EH (cell line): ENCODE measurements around the gene DUS4L.

Experiments used
- DNase-seq: peaks from one replicate; pipeline ENCODE4 v3.0.0-alpha.2; 2015; ENCODE audit warnings: low read depth

Gene DUS4L

GRCh38 chr7:107580716-107581383, 17.1 kb downstream of the DUS4L start:
- no peak for DNase-seq

- DNase-seq: peak; percentile 2
Measured at GRCh38 chr7:107581387-107582013, 17.7 kb downstream of the DUS4L start.

GRCh38 chr7:107582875-107583274, 19.1 kb downstream of the DUS4L start:
- DNase-seq: peak; percentile 13

GRCh38 chr7:107584716-107585115, 20.9 kb downstream of the DUS4L start:
- DNase-seq: no peak

GRCh38 chr7:107588529-107589130, 24.9 kb downstream of the DUS4L start:
- DNase-seq: no peak

GRCh38 chr7:107591421-107591820, 27.6 kb downstream of the DUS4L start:
- DNase-seq: peak; percentile 7

GRCh38 chr7:107592361-107593024, 28.7 kb downstream of the DUS4L start:
- peak; percentile 71 for DNase-seq

GRCh38 chr7:107593025-107593410, 29.2 kb downstream of the DUS4L start:
- peak; percentile 17 for DNase-seq

GRCh38 chr7:107594961-107595737, 31.4 kb downstream of the DUS4L start:
- DNase-seq: peak; percentile 97

GRCh38 chr7:107596881-107597581, 33.3 kb downstream of the DUS4L start:
- DNase-seq: peak; percentile 17

- no peak for DNase-seq
Measured at GRCh38 chr7:107597582-107597916, 33.8 kb downstream of the DUS4L start.

GRCh38 chr7:107597953-107598352, 34.2 kb downstream of the DUS4L start:
- DNase-seq: no peak

- DNase-seq: no peak
Measured at GRCh38 chr7:107599262-107599661, 35.5 kb downstream of the DUS4L start.

- no peak for DNase-seq
Measured at GRCh38 chr7:107600816-107601215, 37.0 kb downstream of the DUS4L start.

- DNase-seq: no peak
Measured at GRCh38 chr7:107605218-107605815, 41.5 kb downstream of the DUS4L start.

GRCh38 chr7:107606303-107606702, 42.5 kb downstream of the DUS4L start:
- DNase-seq: no peak

- DNase-seq: no peak
Measured at GRCh38 chr7:107609811-107610261, 46.1 kb downstream of the DUS4L start.

- peak; percentile 4 for DNase-seq
Measured at GRCh38 chr7:107610323-107610722, 46.6 kb downstream of the DUS4L start.

GRCh38 chr7:107613439-107613838, 49.7 kb downstream of the DUS4L start:
- no peak for DNase-seq

- DNase-seq: peak; percentile 35
Measured at GRCh38 chr7:107613948-107614347, 50.2 kb downstream of the DUS4L start.

- peak; percentile 88 for DNase-seq
Measured at GRCh38 chr7:107614425-107614824, 50.7 kb downstream of the DUS4L start.
